Suprapubic skin (tissue), 4 donors: Measurements from ENCODE around the gene RPS6KA3.

Experiments used
- POLR2A ChIP-seq, 2 donors: fragments of 450-650 bp; IDR thresholded peaks; one replicate each; pipeline ENCODE4 v1.6.1; 2017; ENCODE audit warnings: antibody characterized with exemption in 2 of 2, mild to moderate bottlenecking in 2 of 2, moderate library complexity in 2 of 2
- POLR2AphosphoS5 ChIP-seq, 3 donors: sonication (generic); formaldehyde crosslinking; IDR thresholded peaks; one replicate each; pipeline ENCODE4 v1.6.1; 2017; ENCODE audit warnings: antibody characterized with exemption in 3 of 3
- TF ChIP-seq, protein P1 (sequence below), 2 donors: fragments of 200-600 bp in 1 of 2; fragments of 450-650 bp in 1 of 2; sonication (generic) in 1 of 2; IDR thresholded peaks; one replicate each; pipeline ENCODE4 v1.5.1; 2016 to 2019; ENCODE audit warnings: antibody characterized with exemption in 2 of 2, mild to moderate bottlenecking in 1 of 2, moderate library complexity in 1 of 2

DNA sequence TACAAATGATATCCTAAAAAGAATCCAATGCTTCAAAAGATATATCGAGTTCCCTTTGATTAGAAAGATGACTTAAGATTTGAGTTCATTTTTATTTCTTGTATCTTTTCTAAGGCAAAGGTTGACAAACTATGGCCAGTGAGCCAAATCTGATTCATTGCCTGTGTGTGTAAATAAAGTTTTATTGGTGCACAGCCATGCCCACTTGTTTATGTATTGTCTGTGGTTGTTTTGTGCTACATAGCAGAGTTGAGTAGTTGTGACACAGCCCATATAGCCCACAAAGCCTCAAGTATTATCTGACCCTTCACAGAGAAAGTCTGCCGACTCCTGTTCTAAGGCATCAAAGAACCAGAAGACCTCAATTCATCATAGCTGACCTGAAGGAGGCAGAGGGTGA lies 92.9 kb downstream of the RPS6KA3 start:
- TF ChIP-seq, protein P1, sequence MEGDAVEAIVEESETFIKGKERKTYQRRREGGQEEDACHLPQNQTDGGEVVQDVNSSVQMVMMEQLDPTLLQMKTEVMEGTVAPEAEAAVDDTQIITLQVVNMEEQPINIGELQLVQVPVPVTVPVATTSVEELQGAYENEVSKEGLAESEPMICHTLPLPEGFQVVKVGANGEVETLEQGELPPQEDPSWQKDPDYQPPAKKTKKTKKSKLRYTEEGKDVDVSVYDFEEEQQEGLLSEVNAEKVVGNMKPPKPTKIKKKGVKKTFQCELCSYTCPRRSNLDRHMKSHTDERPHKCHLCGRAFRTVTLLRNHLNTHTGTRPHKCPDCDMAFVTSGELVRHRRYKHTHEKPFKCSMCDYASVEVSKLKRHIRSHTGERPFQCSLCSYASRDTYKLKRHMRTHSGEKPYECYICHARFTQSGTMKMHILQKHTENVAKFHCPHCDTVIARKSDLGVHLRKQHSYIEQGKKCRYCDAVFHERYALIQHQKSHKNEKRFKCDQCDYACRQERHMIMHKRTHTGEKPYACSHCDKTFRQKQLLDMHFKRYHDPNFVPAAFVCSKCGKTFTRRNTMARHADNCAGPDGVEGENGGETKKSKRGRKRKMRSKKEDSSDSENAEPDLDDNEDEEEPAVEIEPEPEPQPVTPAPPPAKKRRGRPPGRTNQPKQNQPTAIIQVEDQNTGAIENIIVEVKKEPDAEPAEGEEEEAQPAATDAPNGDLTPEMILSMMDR (IDR thresholded peaks at IDR 0.05): no peak
- TF ChIP-seq POLR2AphosphoS5 (IDR thresholded peaks at IDR 0.05) (no peak), POLR2A (IDR thresholded peaks at IDR 0.05) (no peak)
